Measurements from ENCODE around the gene JARID2. TPM values are rescaled to one million over a fixed set of nuclear protein-coding genes. Genes with fewer than 3 reads are reported as not detected.
A peak's percentile ranks its signal among the peaks of the same experiment; 100 is the strongest.

Gene JARID2
- total and polyA plus RNA-seq, 10 of the 15 experiments (the other 5 are each of a cell fraction or from before 2014, with no cell fraction given), result 4.2 to 21.6 (median 11.7) TPM

GRCh38 chr6:15357782-15358181, 111.9 kb downstream of the JARID2 start (continued):
- TF ChIP-seq ETV6 (conservative IDR thresholded peaks at IDR 0.05 in 1 of 2, IDR thresholded peaks at IDR 0.05 in 1 of 2; ENCODE audit: borderline replicate concordance in 1 of 2, low read depth in 1 of 2) (no peak), BHLHE40 (IDR thresholded peaks at IDR 0.05; ENCODE audit: borderline replicate concordance in 1 of 2, low read depth in 2 of 2, low read length in 1 of 2) (0 out of 4 replicates have a peak, but pooled peaks of 1 of the 2 experiments have one; percentile 42)

GRCh38 chr6:15358579-15359327, 112.9 kb downstream of the JARID2 start:
- BruUV-seq (replicated peaks), result TSS peak; percentile 83
- peak; percentile 67; the same call in 1 of the 2 replicates for TF ChIP-seq IKZF1 (conservative IDR thresholded peaks at IDR 0.05)
- TF ChIP-seq PAX8 (IDR thresholded peaks at IDR 0.05), result no peak
- TF ChIP-seq POLR2AphosphoS2 (IDR thresholded peaks at IDR 0.05; ENCODE audit: low read depth, low read length), result 0 out of 2 replicates have a peak, but pooled peaks have one; percentile 55
- peak; percentile 58 for TF ChIP-seq MLLT1 (IDR thresholded peaks at IDR 0.05)
- TF ChIP-seq NFIC (IDR thresholded peaks at IDR 0.05; ENCODE audit: low read depth, low read length), result 0 out of 2 replicates have a peak, but pooled peaks have one; percentile 50
- TF ChIP-seq BCL11A (IDR thresholded peaks at IDR 0.05; ENCODE audit: low read depth, low read length), result peak; percentile 52; the same call in 1 of the 2 replicates
- TF ChIP-seq NFXL1 (IDR thresholded peaks at IDR 0.05; ENCODE audit: borderline replicate concordance), result peak; percentile 94; the same call in 1 of the 2 replicates
- TF ChIP-seq YY1 (IDR thresholded peaks at IDR 0.05; ENCODE audit: low read depth, low read length), result peak; percentile 81
- TF ChIP-seq RUNX3 (IDR thresholded peaks at IDR 0.05; ENCODE audit: low read length), result peak; percentile 85
- peak in 1 of 2 experiments; percentile 48; a peak in 1 of 4 replicates for TF ChIP-seq BHLHE40 (IDR thresholded peaks at IDR 0.05; ENCODE audit: borderline replicate concordance in 1 of 2, low read depth in 2 of 2, low read length in 1 of 2)
- TF ChIP-seq EZH2 (IDR thresholded peaks at IDR 0.05; ENCODE audit: borderline replicate concordance, control insufficient read depth, low read depth, low read length), result no peak
- TF ChIP-seq SPI1 (IDR thresholded peaks at IDR 0.05; ENCODE audit: borderline replicate concordance, insufficient read depth, low read depth, low read length), result peak; percentile 68; the same call in 1 of the 2 replicates
- TF ChIP-seq LARP7 (IDR thresholded peaks at IDR 0.05), result no peak
- peak; percentile 30; the same call in 1 of the 2 replicates for TF ChIP-seq GATAD2B (conservative IDR thresholded peaks at IDR 0.05; ENCODE audit: low read depth)
- TF ChIP-seq EED (IDR thresholded peaks at IDR 0.05; ENCODE audit: low read depth), result 0 out of 2 replicates have a peak, but pooled peaks have one; percentile 16
- TF ChIP-seq NRF1 (conservative IDR thresholded peaks at IDR 0.05; ENCODE audit: low read depth, low read length), result no peak
- TF ChIP-seq SMARCA5 (IDR thresholded peaks at IDR 0.05), result peak; percentile 88
- 0 out of 2 replicates have a peak, but pooled peaks have one; percentile 29 for TF ChIP-seq MEF2A (IDR thresholded peaks at IDR 0.05; ENCODE audit: insufficient read depth, low read depth, low read length)
- TF ChIP-seq IKZF2 (IDR thresholded peaks at IDR 0.05), result peak; percentile 46 to 58; a peak in 2 of 4 replicates

More at GRCh38 chr6:15358579-15359327, 112.9 kb downstream of the JARID2 start:
- H3K4me1 ChIP-seq (ENCODE audit: control insufficient read depth, insufficient read depth, low read length), result peaks cover 75% of the 10 kb centered on the region
- ChIA-PET POLR2A (interaction anchor here (0.6 to 2.0 kb wide), 13 partner anchors 11 to 109 kb away, joined by 3 to 9 read pairs (median 4); no protein-coding TSS in a partner anchor), CTCF (interaction anchor here (0.6 to 6.1 kb wide), 16 partner anchors 12 to 264 kb away, joined by 3 to 38 read pairs (median 4); partner anchors contain the start of gene JARID2), SMC1A (ENCODE audit: uncharacterized antibody, unreplicated experiment) (interaction anchor here (0.6 to 6.8 kb wide), 21 partner anchors 9 to 109 kb away, joined by 3 to 85 read pairs (median 7); no protein-coding TSS in a partner anchor), RAD21 (ENCODE audit: unreplicated experiment) (interaction anchor here (0.9 to 3.6 kb wide), 25 partner anchors 9 to 113 kb away, joined by 3 to 28 read pairs (median 4); partner anchors contain the start of gene JARID2)
- no peaks in the 10 kb centered on the region for H4K20me1 ChIP-seq (ENCODE audit: control insufficient read depth, insufficient read depth)
- no peaks in the 10 kb centered on the region for H3K9me3 ChIP-seq (replicated peaks; ENCODE audit: control insufficient read depth, insufficient read depth, low read length)
- peak overlapping the region; percentile 53; the same call in 1 of the 2 replicates for H3K9ac ChIP-seq (ENCODE audit: control insufficient read depth, insufficient read depth, low read length)
- peaks cover 97% of the 10 kb centered on the region for H3K79me2 ChIP-seq (ENCODE audit: control insufficient read depth, insufficient read depth, low read length)
- peaks cover 0 to 6% of the 10 kb centered on the region in 2 experiments; a peak in 1 of 4 replicates for H3K36me3 ChIP-seq (ENCODE audit: control insufficient read depth in 2 of 2, insufficient read depth in 2 of 2, low read length in 1 of 2)
- H3K27me3 ChIP-seq (replicated peaks in 1 of 2; ENCODE audit: control insufficient read depth in 2 of 2, insufficient read depth in 2 of 2, low read length in 1 of 2), result no peaks in the 10 kb centered on the region
- WGBS (ENCODE audit: insufficient coverage, insufficient replicate concordance, low lambda C conversion rate, missing lambda C conversion rate), result 63% methylated on average over 9 of the region's 9 CpGs
- H2AFZ ChIP-seq (ENCODE audit: control insufficient read depth, low read depth, low read length), result no peak overlapping the region
- DNase-seq (ENCODE audit: low read depth, low spot score) (peak; percentile 75), ATAC-seq (peak; percentile 80), FAIRE-seq (peak; percentile 23)
- intact Hi-C loops (cut with micrococcal nuclease; ENCODE audit: unreplicated experiment) (loop anchor here (2.0 kb wide), 1 partner anchor 28 kb away; no protein-coding TSS in a partner anchor), in situ Hi-C loops (cut with MboI) (no loop called here)
- H3K4me2 ChIP-seq (ENCODE audit: control insufficient read depth, insufficient read depth), result peak overlapping the region; percentile 67
- peak overlapping the region; percentile 27 for H3K4me3 ChIP-seq
- peak overlapping the region; percentile 81 for H3K27ac ChIP-seq (ENCODE audit: control insufficient read depth, insufficient read depth)
